Sigmoid colon (tissue), 7 donors: ENCODE results near the gene POLD1. TPM values are rescaled to one million over a fixed set of nuclear protein-coding genes. Genes with fewer than 3 reads are reported as not detected.

Experiments used
- DNase-seq: peaks from one replicate; pipeline ENCODE4 v3.0.0-alpha.2; 2019
- H3K27ac ChIP-seq, 4 donors: fragments of 200-600 bp; sonication (generic); one replicate each; pipeline ENCODE4 v1.5.1; 2016 to 2019; ENCODE audit warnings: mild to moderate bottlenecking in 1 of 4
- H3K27me3 ChIP-seq, 3 donors: fragments of 200-600 bp; sonication (generic); one replicate each; pipeline ENCODE4 v1.5.1; 2019; ENCODE audit warnings: mild to moderate bottlenecking in 1 of 3
- H3K36me3 ChIP-seq, 4 donors: fragments of 200-600 bp; sonication (generic); one replicate each; pipeline ENCODE4 v1.5.1; 2016 to 2019
- H3K4me1 ChIP-seq, 4 donors: fragments of 200-600 bp; sonication (generic); one replicate each; pipeline ENCODE4 v1.5.1; 2017 to 2019
- H3K4me3 ChIP-seq, 4 donors: fragments of 200-600 bp; sonication (generic); one replicate each; pipeline ENCODE4 v1.5.1; 2017 to 2019; ENCODE audit warnings: mild to moderate bottlenecking in 2 of 4, moderate library complexity in 1 of 4
- H3K9me3 ChIP-seq, 4 donors: fragments of 200-600 bp in 3 of 4; sonication (generic) in 3 of 4; one replicate each; pipeline versions ENCODE4 v1.5.1 to v1.6.1; 2013 to 2019
- CTCF ChIP-seq, 4 experiments: fragments of 450-650 bp in 3 of 4; fragments of 200-600 bp in 1 of 4; IDR thresholded peaks; one replicate each; pipeline ENCODE4 v1.5.1; 2016 to 2019; ENCODE audit warnings: antibody characterized with exemption in 4 of 4, mild to moderate bottlenecking in 3 of 4, moderate library complexity in 2 of 4
- EP300 ChIP-seq, 4 donors: sonication (generic); formaldehyde crosslinking; IDR thresholded peaks; one replicate each; pipeline ENCODE4 v1.6.1; 2017; ENCODE audit warnings: antibody characterized with exemption in 4 of 4
- POLR2A ChIP-seq, 2 donors: fragments of 450-650 bp; IDR thresholded peaks; one replicate each; pipeline ENCODE4 v1.6.1; 2016; ENCODE audit warnings: antibody characterized with exemption in 2 of 2, mild to moderate bottlenecking in 2 of 2, moderate library complexity in 2 of 2
- POLR2AphosphoS5 ChIP-seq, 4 donors: sonication (generic); formaldehyde crosslinking; IDR thresholded peaks; one replicate each; pipeline ENCODE4 v1.6.1; 2017; ENCODE audit warnings: antibody characterized with exemption in 4 of 4
- WGBS, 2 donors: extraction: QIAGEN DNeasy Blood & Tissue Kit; methylation state at CpG; one replicate each; pipeline ENCODE4 v1.1.7; 2013; 5-methylcytosine and 5-hydroxymethylcytosine counted together
- intact Hi-C: fragments of 100-400 bp; cut with DNase I; formaldehyde crosslinking; loops from one replicate; pipeline ENCODE4 v1.15.1; 2023
- polyA plus RNA-seq, 3 donors: library from polyadenylated mRNA; stranded (reverse); fragments of 200-250 nt; gene quantifications; one replicate each; pipeline ENCODE4 v1.2.3, GENCODE V29; 2013
- total RNA-seq, 4 donors: library from RNA; depleted of rRNA; stranded (reverse); fragments of >200 nt; gene quantifications; one replicate each; pipeline ENCODE4 v1.1.0, GENCODE V29; 2016
- donor health status: healthy with polysubstance abuse.
- donor health status: Bipolar disorder and iron deficiency.
- donor health status: healthy.

POLD1 gene
- total and polyA plus RNA-seq, 7 donors = 9.6 to 44.2 (median 10.8) TPM

GRCh38 chr19:50377517-50377916 is 6.6 kb upstream of the POLD1 start:
- H3K4me1 ChIP-seq = peaks cover 0 to 17% (median 9%) of the 10 kb centered on the region in 4 donors
- peak; percentile 64 for DNase-seq
- H3K4me3 ChIP-seq = no peak overlapping the region
- TF ChIP-seq POLR2AphosphoS5 (IDR thresholded peaks at IDR 0.05) (no peak), POLR2A (IDR thresholded peaks at IDR 0.05) (no peak), EP300 (IDR thresholded peaks at IDR 0.05) (no peak), CTCF (IDR thresholded peaks at IDR 0.05) (no peak)
- peaks cover 27 to 53% (median 52%) of the 10 kb centered on the region in 4 donors for H3K36me3 ChIP-seq
- intact Hi-C loops = loop anchor here (2.0 to 5.0 kb wide), 2 partner anchors 99 to 425 kb away; partner anchors contain the start of genes EMC10 and GARIN5A
- H3K27ac ChIP-seq = peak overlapping the region; percentile 92 to 100 (median 99)
- H3K9me3 ChIP-seq = no peaks in the 10 kb centered on the region
- 87 to 88% methylated on average over 9 of the region's 9 CpGs for WGBS, 2 donors
- H3K27me3 ChIP-seq = no peaks in the 10 kb centered on the region

GRCh38 chr19:50378169-50378862 is 5.8 kb upstream of the POLD1 start:
- H3K4me1 ChIP-seq = peaks cover 0 to 17% (median 9%) of the 10 kb centered on the region in 4 donors
- H3K36me3 ChIP-seq = peaks cover 27 to 55% (median 53%) of the 10 kb centered on the region in 4 donors
- WGBS, 2 donors = 95 to 97% methylated on average over 36 of the region's 36 CpGs
- peak; percentile 62 for DNase-seq
- H3K27ac ChIP-seq = no peak overlapping the region
- H3K4me3 ChIP-seq = no peak overlapping the region
- TF ChIP-seq EP300 (IDR thresholded peaks at IDR 0.05) (no peak), CTCF (IDR thresholded peaks at IDR 0.05) (no peak), POLR2A (IDR thresholded peaks at IDR 0.05) (no peak), POLR2AphosphoS5 (IDR thresholded peaks at IDR 0.05) (no peak)
- intact Hi-C loops = loop anchor here (5.0 kb wide), 1 partner anchor 424 kb away; no protein-coding TSS in a partner anchor
- no peaks in the 10 kb centered on the region for H3K27me3 ChIP-seq
- H3K9me3 ChIP-seq = no peaks in the 10 kb centered on the region

- H3K27ac ChIP-seq = no peak overlapping the region
- no peak overlapping the region for H3K4me3 ChIP-seq
- DNase-seq = no peak
- no peaks in the 10 kb centered on the region for H3K9me3 ChIP-seq
- no peaks in the 10 kb centered on the region for H3K27me3 ChIP-seq
- WGBS, 2 donors = 94 to 97% methylated on average over 10 of the region's 10 CpGs
- no peak for TF ChIP-seq EP300 (IDR thresholded peaks at IDR 0.05)
- no peak for TF ChIP-seq POLR2A (IDR thresholded peaks at IDR 0.05)
- no peak for TF ChIP-seq POLR2AphosphoS5 (IDR thresholded peaks at IDR 0.05)
- no peak for TF ChIP-seq CTCF (IDR thresholded peaks at IDR 0.05)
- intact Hi-C loops = loop anchor here (5.0 kb wide), 1 partner anchor 423 kb away; no protein-coding TSS in a partner anchor
- H3K4me1 ChIP-seq = peaks cover 0 to 21% (median 13%) of the 10 kb centered on the region in 4 donors
- H3K36me3 ChIP-seq = peaks cover 27 to 55% (median 53%) of the 10 kb centered on the region in 4 donors
These were observed 5.3 kb upstream of the POLD1 start for GRCh38 chr19:50378863-50379236.

GRCh38 chr19:50379602-50380001 is 4.5 kb upstream of the POLD1 start:
- Histone ChIP-seq H3K9me3 (no peaks in the 10 kb centered on the region), H3K27ac (no peak overlapping the region), H3K36me3 (peaks cover 27 to 55% (median 53%) of the 10 kb centered on the region in 4 donors), H3K4me3 (no peak overlapping the region), H3K4me1 (peaks cover 0 to 27% (median 16%) of the 10 kb centered on the region in 4 donors), H3K27me3 (no peaks in the 10 kb centered on the region)
- intact Hi-C loops = loop anchor here (5.0 to 10.0 kb wide), 3 partner anchors 53 to 1325 kb away; partner anchors contain the start of gene MYBPC2
- TF ChIP-seq CTCF (IDR thresholded peaks at IDR 0.05) (no peak), POLR2A (IDR thresholded peaks at IDR 0.05) (no peak), EP300 (IDR thresholded peaks at IDR 0.05) (no peak), POLR2AphosphoS5 (IDR thresholded peaks at IDR 0.05) (no peak)
- WGBS, 2 donors = 96% methylated on average over 11 of the region's 11 CpGs
- no peak for DNase-seq
